IPS-NIHi11 (cell line): ENCODE measurements around the gene TBX1.

ENCODE experiments used
- DNase-seq: peaks from one replicate; pipeline ENCODE4 v3.0.0; 2012; ENCODE audit warnings: mixed read lengths, low spot score

The TBX1 gene

GRCh38 chr22:19760058-19760950 lies at the start of gene TBX1:
Gene TBX1, plus strand, starts transcription at chr22:19760778. Its CDS starts 66 bp downstream, at chr22:19760844.
- DNase-seq: peak; percentile 58

DNA sequence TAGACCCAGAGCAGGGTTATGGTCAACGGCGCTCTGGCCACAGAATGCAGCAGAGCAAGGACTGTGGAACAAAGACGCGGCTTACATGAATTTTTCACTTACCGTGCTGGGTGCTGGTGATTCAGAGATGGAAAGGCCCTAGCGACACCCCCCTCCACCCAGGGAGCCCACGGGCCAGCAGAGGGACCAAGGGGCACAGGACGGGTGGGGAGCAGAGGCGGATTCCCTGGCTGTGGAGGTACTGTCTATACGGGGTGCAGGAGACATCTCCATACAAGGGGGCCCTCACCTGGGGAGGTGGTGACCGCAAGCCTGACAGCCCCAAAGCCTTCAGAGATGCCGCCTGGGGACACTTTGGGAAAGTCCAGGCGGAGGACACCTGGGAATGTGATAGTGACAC lies 47.3 kb upstream of the TBX1 start:
- DNase-seq: no peak

DNA sequence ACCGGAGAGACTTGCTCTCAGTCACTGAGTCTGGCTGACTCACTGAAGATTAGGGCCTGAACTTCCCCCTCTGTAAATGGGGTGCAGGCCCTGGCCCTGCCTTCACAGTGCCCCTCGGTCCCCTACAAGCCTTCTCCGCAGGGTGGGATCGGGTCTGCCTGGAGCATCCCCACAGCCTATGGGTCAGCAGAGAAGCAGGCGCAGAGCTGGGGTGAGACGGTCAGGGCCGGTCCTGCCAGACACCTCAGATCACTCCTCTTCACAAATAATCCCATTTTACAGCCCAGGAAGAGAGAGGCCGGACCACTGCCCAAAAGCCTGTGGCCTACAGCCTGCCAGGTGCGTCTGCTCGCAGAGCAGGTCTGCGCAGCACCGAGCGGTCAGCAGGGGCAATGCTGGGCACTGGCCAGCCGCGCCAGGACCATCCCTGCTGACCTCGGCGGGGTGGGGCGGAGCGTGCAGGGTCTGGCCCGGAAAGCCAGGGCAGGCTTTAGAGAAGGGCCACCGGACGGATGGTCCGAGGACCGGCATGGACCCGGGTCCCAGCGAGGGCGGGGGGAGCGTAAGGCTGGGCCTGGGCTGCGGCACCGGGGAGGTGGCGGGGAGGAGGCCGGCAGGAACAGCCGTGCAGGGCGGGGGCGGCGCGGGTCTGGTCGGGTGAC lies 46.8 kb upstream of the TBX1 start:
- peak; percentile 72 for DNase-seq

DNA sequence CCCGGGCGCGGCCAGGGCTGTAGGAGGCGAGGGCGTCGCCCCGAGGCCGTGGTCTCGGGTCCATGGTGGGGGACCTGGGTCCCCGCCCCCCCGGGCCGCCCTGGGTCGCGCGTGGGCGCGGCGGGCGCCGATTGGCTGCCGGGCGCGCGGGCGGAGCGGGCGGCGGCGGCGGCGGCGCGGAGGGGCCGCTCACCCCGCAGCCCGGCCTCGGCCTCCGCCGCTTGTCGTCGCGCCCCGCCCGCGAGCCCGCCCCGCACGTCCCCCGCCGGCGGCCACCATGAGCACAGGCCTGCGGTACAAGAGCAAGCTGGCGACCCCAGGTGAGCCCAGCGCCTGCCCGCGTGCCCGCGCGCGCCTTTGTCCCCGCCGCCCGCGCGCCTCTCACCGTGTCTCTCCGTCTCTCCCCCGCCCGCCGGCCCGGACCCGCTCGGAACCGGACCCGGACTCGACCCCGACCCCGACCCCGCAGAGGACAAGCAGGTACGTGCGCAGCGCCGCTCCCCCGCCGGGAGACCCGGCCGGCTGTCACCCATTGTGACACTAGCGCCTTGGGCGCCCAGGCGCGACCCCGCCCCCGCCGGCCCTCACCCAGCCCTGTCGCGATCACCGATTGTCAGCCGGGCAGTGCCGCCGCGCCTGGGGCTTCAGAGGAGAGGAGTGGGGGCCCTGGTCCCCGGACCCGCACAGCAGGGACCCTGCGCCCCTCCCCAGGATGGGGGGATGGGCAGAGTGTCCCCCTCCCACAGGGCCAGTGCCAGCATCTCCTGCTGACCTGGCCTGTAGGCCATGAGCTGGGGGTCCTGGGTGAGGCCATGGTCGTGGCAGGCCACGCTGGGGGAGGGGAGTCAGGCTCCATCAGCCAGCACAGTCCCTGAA lies 46.0 kb upstream of the TBX1 start, which contains the start of gene SEPTIN5:
Gene SEPTIN5 (plus strand): TSS at position 192 of the 876 bp plus-strand sequence. CDS start 86 bp downstream, at position 278.
- DNase-seq: peak; percentile 54

DNA sequence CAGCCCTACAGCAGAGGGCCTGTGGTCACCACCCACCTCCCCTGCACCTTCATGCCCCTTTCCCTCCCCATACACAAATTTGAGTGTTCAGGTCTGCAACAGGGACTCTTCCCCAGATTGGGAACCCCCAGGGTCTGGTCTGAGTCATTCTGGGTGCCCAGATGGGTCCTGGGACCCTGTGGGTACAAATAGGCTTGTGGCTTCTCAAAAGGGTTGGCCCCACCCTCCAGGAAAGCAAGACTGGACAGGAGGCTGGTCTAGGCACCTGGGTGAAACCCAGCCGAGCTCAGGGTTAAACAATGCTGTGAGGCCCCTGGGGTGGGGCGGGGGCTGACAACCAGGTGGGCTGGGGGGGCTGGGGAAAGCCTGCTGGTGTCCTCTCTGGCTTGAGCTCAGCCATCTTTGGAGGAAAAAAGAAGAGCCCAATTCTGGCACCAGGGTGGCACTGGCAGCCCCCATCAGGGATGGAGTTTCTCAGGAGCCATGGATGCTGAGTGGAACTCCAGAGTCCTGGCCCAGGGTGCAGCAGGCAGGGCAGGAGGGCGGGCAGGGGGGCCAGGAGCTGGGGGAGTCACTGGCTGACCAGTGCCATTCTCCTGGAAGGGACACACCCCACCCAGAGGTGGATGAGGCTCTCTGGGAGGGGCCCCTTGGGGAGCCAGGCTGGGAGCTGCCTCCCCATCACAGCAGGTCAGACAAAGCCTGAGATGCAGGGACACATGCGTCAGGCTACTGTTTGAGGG lies 45.2 kb upstream of the TBX1 start:
- no peak for DNase-seq

DNA sequence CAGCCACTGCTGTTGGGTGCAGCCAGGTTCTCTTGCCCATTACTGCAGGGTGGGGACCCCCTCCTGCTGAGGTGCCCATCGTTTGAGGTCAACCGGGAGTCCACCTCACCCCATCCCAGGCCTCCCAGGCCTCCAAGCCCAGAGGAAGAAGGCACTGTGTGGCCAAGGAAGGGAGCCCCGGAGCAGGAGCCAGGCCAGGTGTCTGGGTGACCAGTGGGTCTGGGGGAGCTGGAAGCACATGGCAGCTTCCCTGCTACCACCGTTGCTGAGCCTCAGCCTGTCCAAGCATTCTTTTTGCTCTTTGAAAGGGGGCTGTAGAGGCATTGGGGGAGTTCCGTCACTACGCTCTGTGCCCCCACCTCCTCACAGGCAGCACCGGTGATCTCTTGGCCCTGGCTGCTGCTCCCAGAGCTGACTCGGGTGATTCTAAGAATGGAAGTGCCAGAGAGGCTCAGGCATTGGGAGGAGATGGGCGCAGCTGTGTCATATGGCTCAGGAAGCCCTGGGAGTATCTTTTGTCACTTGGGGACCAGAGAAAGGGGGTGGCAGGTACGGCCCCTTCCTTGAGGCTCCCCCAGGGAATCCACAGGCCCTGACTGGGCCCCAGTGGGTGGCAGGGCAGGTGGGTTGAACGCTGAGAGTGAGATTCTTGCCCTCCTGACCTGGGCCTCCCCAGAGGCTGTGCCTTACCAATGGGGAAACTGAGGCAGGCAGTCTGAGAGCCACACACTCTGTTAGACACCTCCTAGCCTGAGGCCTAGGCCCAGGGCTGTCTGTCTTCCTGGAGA lies 44.3 kb upstream of the TBX1 start:
- no peak for DNase-seq

GRCh38 chr22:19716829-19717105 lies 43.8 kb upstream of the TBX1 start:
- no peak for DNase-seq

DNA sequence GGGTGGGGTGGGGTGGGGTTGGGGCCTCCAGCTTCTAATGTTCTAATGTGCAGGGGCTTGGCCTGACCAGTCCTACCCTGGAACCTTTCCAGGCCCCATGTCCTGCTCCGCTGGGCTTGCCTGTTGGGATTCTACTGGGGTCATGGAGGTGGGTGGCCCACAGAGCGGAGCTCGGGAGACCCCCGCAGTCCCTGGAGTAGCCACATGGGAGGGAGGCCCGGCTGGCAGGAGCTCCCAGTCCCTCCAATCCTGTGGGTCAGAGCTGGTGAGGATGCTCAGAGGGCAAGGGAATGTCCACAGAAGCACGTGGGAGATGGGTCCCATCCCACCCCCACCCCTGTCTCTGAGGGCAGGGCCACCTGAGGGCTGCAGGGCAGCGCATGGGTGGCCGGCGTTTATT lies 43.4 kb upstream of the TBX1 start:
- DNase-seq: no peak

- peak; percentile 91 for DNase-seq
Measured at GRCh38 chr22:19717691-19718455, 42.7 kb upstream of the TBX1 start.

DNA sequence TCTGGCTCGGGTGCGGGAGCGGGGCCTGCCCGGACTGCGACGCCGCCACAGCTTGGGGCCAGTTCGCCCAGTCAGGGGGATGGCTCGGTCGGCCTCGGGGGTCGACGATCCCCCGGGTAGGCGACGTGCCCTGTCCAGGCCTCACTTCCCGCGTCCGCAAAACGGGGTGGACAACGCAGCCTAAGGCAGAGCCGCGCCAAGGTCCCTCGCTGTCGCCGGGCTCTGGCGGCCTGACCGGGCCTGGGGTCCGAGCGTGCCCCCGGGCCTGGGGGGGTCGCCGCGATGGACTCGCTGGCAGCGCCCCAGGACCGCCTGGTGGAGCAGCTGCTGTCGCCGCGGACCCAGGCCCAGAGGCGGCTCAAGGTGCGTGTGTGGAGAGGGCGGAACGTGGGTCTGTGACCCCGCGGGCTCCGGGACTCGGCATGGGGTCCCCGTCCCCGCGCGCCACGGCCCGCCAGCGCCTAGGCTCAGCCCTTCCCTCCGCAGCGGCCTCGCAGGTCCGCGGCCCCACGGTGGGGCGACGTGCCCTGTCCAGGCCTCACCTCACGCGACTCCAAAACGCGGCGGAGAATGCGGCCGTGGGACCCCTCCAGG lies 42.0 kb upstream of the TBX1 start:
- DNase-seq: no peak

- DNase-seq: no peak
Measured at GRCh38 chr22:19719050-19719482, 41.5 kb upstream of the TBX1 start.

- no peak for DNase-seq
Measured at GRCh38 chr22:19719488-19720021, 41.0 kb upstream of the TBX1 start.

DNA sequence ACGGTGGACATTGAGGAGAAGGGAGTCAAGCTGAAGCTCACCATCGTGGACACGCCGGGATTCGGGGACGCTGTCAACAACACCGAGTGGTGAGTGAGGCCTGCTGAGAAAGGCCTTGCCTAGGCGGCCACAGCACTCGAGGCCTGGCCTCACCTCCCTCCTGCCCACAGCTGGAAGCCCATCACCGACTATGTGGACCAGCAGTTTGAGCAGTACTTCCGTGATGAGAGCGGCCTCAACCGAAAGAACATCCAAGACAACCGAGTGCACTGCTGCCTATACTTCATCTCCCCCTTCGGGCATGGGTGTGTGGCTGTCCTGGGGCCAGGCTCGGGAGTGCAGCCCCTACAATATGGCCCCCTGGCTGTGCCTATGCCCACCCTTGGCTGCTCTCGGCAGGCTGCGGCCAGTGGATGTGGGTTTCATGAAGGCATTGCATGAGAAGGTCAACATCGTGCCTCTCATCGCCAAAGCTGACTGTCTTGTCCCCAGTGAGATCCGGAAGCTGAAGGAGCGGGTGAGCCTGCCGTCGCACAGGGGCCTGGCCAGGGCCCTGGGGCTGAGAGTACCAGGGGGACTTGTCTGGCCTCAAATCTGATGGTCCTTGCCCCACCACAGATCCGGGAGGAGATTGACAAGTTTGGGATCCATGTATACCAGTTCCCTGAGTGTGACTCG lies 40.3 kb upstream of the TBX1 start:
- no peak for DNase-seq

GRCh38 chr22:19720999-19721329 lies 39.6 kb upstream of the TBX1 start:
- DNase-seq: no peak

GRCh38 chr22:19721330-19722177 lies 39.0 kb upstream of the TBX1 start:
- no peak for DNase-seq

- DNase-seq: no peak
Measured at GRCh38 chr22:19722178-19722981, 38.2 kb upstream of the TBX1 start.

DNA sequence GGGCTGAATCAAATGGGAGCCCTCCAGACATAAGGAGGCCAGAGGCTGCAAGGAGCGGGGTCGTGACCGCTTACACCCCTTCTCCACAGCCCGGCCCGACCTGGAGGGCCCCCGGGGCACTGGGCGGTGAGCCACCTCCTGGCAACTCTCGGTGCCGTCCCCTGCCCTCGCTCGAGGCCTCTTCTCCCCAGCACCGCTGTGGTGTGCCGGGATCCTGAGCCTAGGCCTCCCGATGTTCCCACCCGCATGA lies 37.7 kb upstream of the TBX1 start:
- DNase-seq: no peak
